Activated naive CD8-positive, alpha-beta T cell treated with anti-CD3 and anti-CD28 coated beads, Interleukin-2, amount 50 U/mL, for 16 hours (primary cell): ENCODE data around the gene INSYN2A.

ENCODE experiments used
- DNase-seq: peaks from one replicate; pipeline ENCODE4 v3.0.0-alpha.2; 2020; ENCODE audit warnings: low read depth, low spot score

The INSYN2A gene

GRCh38 chr10:127195041-127195506 is 1.3 kb downstream of the INSYN2A start:
- no peak for DNase-seq

- no peak for DNase-seq
Measured at GRCh38 chr10:127194599-127194998, 1.8 kb downstream of the INSYN2A start.

GRCh38 chr10:127194111-127194510 is 2.3 kb downstream of the INSYN2A start:
- DNase-seq: no peak

- no peak for DNase-seq
Measured at GRCh38 chr10:127193125-127193524, 3.3 kb downstream of the INSYN2A start.

GRCh38 chr10:127190427-127190826 is 6.0 kb downstream of the INSYN2A start:
- DNase-seq: no peak

- no peak for DNase-seq
Measured at GRCh38 chr10:127189226-127189625, 7.2 kb downstream of the INSYN2A start.

- no peak for DNase-seq
Measured at GRCh38 chr10:127186813-127187212, 9.6 kb downstream of the INSYN2A start.

GRCh38 chr10:127184582-127184981 is 11.8 kb downstream of the INSYN2A start:
- DNase-seq: no peak

GRCh38 chr10:127182161-127182560 is 14.2 kb downstream of the INSYN2A start:
- no peak for DNase-seq

- no peak for DNase-seq
Measured at GRCh38 chr10:127179612-127180250, 16.7 kb downstream of the INSYN2A start.

- no peak for DNase-seq
Measured at GRCh38 chr10:127176649-127177048, 19.7 kb downstream of the INSYN2A start.

GRCh38 chr10:127175357-127176110 is 20.9 kb downstream of the INSYN2A start:
- no peak for DNase-seq

- no peak for DNase-seq
Measured at GRCh38 chr10:127174866-127175265, 21.5 kb downstream of the INSYN2A start.

GRCh38 chr10:127168261-127168660 is 28.1 kb downstream of the INSYN2A start:
- no peak for DNase-seq

- no peak for DNase-seq
Measured at GRCh38 chr10:127162841-127163240, 33.5 kb downstream of the INSYN2A start.

GRCh38 chr10:127161482-127161881 is 34.9 kb downstream of the INSYN2A start:
- DNase-seq: no peak

- DNase-seq: no peak
Measured at GRCh38 chr10:127159648-127160245, 36.6 kb downstream of the INSYN2A start.

GRCh38 chr10:127158662-127159061 is 37.7 kb downstream of the INSYN2A start:
- DNase-seq: no peak

GRCh38 chr10:127157506-127158200 is 38.7 kb downstream of the INSYN2A start:
- DNase-seq: no peak

- no peak for DNase-seq
Measured at GRCh38 chr10:127157089-127157488, 39.3 kb downstream of the INSYN2A start.

- DNase-seq: no peak
Measured at GRCh38 chr10:127154831-127155620, 41.4 kb downstream of the INSYN2A start.
